WTC11 (cell line): Measurements from ENCODE around the gene TAL1.

Experiments used
- CREB1 ChIP-seq: sonication (generic); formaldehyde crosslinking; IDR thresholded peaks from 2 replicates; pipeline ENCODE4 v1.8.0; 2023; ENCODE audit warnings: mild to moderate bottlenecking, missing genetic modification reagents
- CREM ChIP-seq: sonication (generic); formaldehyde crosslinking; IDR thresholded peaks from 2 replicates; pipeline ENCODE4 v1.8.1; 2022; ENCODE audit warnings: mild to moderate bottlenecking, missing genetic modification reagents, moderate library complexity
- ZNF423 ChIP-seq: fragments of 250-450 bp; sonication (Bioruptor Pico); IDR thresholded peaks from 2 replicates; pipeline ENCODE4 v2.1.2; 2022; ENCODE audit warnings: mild to moderate bottlenecking, moderate library complexity
- TF ChIP-seq, protein P1 (sequence below): fragments of 200-600 bp; IDR thresholded peaks from 2 replicates; pipeline ENCODE4 v1.8.0; 2022; ENCODE audit warnings: antibody characterized with exemption
- TF ChIP-seq, protein P2 (sequence below): sonication (generic); formaldehyde crosslinking; IDR thresholded peaks from 2 replicates; pipeline ENCODE4 v1.8.0; 2022; ENCODE audit warnings: missing genetic modification reagents
- TF ChIP-seq, protein P3 (sequence below): sonication (generic); formaldehyde crosslinking; IDR thresholded peaks from 2 replicates; pipeline ENCODE4 v1.8.1; 2022; ENCODE audit warnings: low read depth, mild to moderate bottlenecking, moderate library complexity, missing genetic modification reagents, borderline replicate concordance
- TF ChIP-seq, protein P4 (sequence below): sonication (generic); formaldehyde crosslinking; IDR thresholded peaks from 2 replicates; pipeline ENCODE4 v1.8.0; 2022; ENCODE audit warnings: mild to moderate bottlenecking, missing genetic modification reagents

DNA sequence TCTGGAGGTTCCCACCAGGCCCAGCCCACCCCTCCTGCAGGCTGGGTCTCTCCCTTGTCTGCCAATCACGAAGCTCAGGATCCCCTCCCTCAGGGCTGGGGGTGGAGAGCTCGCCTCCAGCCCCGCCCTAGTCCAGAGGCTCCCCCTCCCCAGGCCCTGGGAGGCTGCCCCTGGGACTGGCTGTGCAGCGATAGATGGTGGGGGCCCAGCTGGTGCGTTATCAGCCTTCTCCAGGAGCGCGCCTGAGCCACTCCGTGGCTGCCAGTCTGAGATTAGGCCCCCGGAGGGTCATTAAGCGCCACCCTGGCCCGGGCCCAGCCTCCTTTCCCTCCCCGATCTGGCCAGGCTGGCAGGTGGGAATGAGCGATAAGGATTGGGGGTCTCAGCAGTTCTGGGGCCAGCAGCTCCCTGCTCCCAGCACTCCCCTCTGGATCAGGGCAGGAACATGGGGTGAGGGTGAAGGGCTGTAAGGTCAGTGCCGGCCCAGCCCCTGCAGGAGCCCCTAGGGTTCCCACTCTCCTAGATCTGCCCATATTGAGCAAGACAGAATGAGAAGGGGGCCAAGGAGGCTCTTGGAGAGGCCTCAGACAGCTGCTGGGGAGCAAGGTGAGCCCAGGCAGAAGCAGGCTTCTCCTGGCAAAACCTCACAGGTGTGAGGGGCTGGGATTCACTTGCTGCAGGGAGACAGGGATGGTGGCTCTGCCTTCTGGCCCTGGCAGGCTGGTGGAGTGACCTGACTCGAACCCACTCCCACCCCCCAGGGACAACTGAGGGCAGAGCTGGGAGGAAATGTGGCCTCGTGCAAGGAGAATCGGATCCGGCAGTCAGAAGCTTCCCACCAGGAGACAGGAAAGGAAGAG, 50.7 kb downstream of the TAL1 start:
- TF ChIP-seq ZNF423 (CRISPR knock-in tag) (no peak), CREB1 (CRISPR knock-in tag) (no peak), CREM (CRISPR knock-in tag) (no peak)
- TF ChIP-seq, protein P1, sequence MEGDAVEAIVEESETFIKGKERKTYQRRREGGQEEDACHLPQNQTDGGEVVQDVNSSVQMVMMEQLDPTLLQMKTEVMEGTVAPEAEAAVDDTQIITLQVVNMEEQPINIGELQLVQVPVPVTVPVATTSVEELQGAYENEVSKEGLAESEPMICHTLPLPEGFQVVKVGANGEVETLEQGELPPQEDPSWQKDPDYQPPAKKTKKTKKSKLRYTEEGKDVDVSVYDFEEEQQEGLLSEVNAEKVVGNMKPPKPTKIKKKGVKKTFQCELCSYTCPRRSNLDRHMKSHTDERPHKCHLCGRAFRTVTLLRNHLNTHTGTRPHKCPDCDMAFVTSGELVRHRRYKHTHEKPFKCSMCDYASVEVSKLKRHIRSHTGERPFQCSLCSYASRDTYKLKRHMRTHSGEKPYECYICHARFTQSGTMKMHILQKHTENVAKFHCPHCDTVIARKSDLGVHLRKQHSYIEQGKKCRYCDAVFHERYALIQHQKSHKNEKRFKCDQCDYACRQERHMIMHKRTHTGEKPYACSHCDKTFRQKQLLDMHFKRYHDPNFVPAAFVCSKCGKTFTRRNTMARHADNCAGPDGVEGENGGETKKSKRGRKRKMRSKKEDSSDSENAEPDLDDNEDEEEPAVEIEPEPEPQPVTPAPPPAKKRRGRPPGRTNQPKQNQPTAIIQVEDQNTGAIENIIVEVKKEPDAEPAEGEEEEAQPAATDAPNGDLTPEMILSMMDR: no peak
- TF ChIP-seq, protein P2, sequence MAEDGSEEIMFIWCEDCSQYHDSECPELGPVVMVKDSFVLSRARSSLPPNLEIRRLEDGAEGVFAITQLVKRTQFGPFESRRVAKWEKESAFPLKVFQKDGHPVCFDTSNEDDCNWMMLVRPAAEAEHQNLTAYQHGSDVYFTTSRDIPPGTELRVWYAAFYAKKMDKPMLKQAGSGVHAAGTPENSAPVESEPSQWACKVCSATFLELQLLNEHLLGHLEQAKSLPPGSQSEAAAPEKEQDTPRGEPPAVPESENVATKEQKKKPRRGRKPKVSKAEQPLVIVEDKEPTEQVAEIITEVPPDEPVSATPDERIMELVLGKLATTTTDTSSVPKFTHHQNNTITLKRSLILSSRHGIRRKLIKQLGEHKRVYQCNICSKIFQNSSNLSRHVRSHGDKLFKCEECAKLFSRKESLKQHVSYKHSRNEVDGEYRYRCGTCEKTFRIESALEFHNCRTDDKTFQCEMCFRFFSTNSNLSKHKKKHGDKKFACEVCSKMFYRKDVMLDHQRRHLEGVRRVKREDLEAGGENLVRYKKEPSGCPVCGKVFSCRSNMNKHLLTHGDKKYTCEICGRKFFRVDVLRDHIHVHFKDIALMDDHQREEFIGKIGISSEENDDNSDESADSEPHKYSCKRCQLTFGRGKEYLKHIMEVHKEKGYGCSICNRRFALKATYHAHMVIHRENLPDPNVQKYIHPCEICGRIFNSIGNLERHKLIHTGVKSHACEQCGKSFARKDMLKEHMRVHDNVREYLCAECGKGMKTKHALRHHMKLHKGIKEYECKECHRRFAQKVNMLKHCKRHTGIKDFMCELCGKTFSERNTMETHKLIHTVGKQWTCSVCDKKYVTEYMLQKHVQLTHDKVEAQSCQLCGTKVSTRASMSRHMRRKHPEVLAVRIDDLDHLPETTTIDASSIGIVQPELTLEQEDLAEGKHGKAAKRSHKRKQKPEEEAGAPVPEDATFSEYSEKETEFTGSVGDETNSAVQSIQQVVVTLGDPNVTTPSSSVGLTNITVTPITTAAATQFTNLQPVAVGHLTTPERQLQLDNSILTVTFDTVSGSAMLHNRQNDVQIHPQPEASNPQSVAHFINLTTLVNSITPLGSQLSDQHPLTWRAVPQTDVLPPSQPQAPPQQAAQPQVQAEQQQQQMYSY (CRISPR knock-in tag): no peak
- TF ChIP-seq, protein P3, sequence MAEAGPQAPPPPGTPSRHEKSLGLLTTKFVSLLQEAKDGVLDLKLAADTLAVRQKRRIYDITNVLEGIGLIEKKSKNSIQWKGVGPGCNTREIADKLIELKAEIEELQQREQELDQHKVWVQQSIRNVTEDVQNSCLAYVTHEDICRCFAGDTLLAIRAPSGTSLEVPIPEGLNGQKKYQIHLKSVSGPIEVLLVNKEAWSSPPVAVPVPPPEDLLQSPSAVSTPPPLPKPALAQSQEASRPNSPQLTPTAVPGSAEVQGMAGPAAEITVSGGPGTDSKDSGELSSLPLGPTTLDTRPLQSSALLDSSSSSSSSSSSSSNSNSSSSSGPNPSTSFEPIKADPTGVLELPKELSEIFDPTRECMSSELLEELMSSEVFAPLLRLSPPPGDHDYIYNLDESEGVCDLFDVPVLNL (CRISPR knock-in tag): no peak
- TF ChIP-seq, protein P4, sequence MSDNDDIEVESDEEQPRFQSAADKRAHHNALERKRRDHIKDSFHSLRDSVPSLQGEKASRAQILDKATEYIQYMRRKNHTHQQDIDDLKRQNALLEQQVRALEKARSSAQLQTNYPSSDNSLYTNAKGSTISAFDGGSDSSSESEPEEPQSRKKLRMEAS (CRISPR knock-in tag): no peak
